ENCODE measurements around the gene ZNF138.

DNA sequence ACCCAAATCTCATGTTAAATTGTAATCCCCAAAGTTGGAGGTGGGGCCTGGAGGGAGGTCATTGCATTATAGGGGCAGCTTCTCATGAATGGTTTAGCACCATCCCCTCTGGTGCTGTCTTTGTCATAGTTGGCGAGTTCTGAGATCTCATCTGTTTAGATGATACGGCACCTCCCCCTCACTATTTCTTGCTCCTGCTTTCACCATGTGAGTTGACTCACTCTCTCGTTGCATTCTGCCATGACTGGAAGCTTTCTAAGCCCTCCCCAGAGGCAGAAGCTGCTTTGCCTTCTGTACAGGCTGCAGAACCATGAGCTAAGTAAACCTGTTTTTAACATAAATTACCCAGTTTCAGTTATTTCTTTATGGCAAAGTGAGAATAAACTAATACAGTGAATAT is 18.9 kb upstream of the ZNF138 start:
- TF ChIP-seq JUNB (IDR thresholded peaks at IDR 0.05; ENCODE audit: unreplicated experiment) = no peak
- TF ChIP-seq, protein P1, sequence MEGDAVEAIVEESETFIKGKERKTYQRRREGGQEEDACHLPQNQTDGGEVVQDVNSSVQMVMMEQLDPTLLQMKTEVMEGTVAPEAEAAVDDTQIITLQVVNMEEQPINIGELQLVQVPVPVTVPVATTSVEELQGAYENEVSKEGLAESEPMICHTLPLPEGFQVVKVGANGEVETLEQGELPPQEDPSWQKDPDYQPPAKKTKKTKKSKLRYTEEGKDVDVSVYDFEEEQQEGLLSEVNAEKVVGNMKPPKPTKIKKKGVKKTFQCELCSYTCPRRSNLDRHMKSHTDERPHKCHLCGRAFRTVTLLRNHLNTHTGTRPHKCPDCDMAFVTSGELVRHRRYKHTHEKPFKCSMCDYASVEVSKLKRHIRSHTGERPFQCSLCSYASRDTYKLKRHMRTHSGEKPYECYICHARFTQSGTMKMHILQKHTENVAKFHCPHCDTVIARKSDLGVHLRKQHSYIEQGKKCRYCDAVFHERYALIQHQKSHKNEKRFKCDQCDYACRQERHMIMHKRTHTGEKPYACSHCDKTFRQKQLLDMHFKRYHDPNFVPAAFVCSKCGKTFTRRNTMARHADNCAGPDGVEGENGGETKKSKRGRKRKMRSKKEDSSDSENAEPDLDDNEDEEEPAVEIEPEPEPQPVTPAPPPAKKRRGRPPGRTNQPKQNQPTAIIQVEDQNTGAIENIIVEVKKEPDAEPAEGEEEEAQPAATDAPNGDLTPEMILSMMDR (conservative IDR thresholded peaks at IDR 0.05; ENCODE audit: low read depth in 2 of 2) = no peak
- TF ChIP-seq EZH2 (IDR thresholded peaks at IDR 0.05; ENCODE audit: low read depth, unreplicated experiment) = no peak
- no peak for TF ChIP-seq CREB1 (CRISPR knock-in tag; IDR thresholded peaks at IDR 0.05; ENCODE audit: low read depth)
- TF ChIP-seq POLR2AphosphoS5 (IDR thresholded peaks at IDR 0.05; ENCODE audit: low read depth) = no peak
- TF ChIP-seq, protein P2, sequence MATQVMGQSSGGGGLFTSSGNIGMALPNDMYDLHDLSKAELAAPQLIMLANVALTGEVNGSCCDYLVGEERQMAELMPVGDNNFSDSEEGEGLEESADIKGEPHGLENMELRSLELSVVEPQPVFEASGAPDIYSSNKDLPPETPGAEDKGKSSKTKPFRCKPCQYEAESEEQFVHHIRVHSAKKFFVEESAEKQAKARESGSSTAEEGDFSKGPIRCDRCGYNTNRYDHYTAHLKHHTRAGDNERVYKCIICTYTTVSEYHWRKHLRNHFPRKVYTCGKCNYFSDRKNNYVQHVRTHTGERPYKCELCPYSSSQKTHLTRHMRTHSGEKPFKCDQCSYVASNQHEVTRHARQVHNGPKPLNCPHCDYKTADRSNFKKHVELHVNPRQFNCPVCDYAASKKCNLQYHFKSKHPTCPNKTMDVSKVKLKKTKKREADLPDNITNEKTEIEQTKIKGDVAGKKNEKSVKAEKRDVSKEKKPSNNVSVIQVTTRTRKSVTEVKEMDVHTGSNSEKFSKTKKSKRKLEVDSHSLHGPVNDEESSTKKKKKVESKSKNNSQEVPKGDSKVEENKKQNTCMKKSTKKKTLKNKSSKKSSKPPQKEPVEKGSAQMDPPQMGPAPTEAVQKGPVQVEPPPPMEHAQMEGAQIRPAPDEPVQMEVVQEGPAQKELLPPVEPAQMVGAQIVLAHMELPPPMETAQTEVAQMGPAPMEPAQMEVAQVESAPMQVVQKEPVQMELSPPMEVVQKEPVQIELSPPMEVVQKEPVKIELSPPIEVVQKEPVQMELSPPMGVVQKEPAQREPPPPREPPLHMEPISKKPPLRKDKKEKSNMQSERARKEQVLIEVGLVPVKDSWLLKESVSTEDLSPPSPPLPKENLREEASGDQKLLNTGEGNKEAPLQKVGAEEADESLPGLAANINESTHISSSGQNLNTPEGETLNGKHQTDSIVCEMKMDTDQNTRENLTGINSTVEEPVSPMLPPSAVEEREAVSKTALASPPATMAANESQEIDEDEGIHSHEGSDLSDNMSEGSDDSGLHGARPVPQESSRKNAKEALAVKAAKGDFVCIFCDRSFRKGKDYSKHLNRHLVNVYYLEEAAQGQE (IDR thresholded peaks at IDR 0.05; ENCODE audit: unreplicated experiment) = no peak
- TF ChIP-seq EZH2phosphoT487 (IDR thresholded peaks at IDR 0.05; ENCODE audit: unreplicated experiment) = no peak
- TF ChIP-seq NANOG (IDR thresholded peaks at IDR 0.05; ENCODE audit: borderline replicate concordance) = no peak
- TF ChIP-seq ZNF331 (CRISPR knock-in tag; IDR thresholded peaks at IDR 0.05; ENCODE audit: low read depth) = no peak
- no peak for TF ChIP-seq ZNF114 (CRISPR knock-in tag; IDR thresholded peaks at IDR 0.05)

Measured in GM23338 (cell line).